HepG2 (cell line): ENCODE data around the gene FER1L5. TPM values are rescaled to one million over a fixed set of nuclear protein-coding genes. Genes with fewer than 3 reads are reported as not detected.

Experiments
- POLR2AphosphoS5 ChIP-seq: IDR thresholded peaks from 2 replicates; pipeline ENCODE4 v1.6.1; 2012; ENCODE audit warnings: low read depth, low read length
- ZBTB40 ChIP-seq, 2 experiments: fragments of 450-650 bp in 1 of 2; sonication (generic) in 1 of 2; formaldehyde crosslinking in 1 of 2; IDR thresholded peaks; 2 replicates each; pipeline versions ENCODE4 v1.6.1 to v1.8.0; 2016 to 2022; ENCODE audit warnings: antibody characterized with exemption in 1 of 2, mild to moderate bottlenecking in 1 of 2, missing genetic modification reagents in 1 of 2
- ZNF552 ChIP-seq: sonication (generic); formaldehyde crosslinking; IDR thresholded peaks from 2 replicates; pipeline ENCODE4 v1.9.0; 2022; ENCODE audit warnings: missing genetic modification reagents, mild to moderate bottlenecking, borderline replicate concordance
- ZNF615 ChIP-seq: sonication (generic); formaldehyde crosslinking; IDR thresholded peaks from 2 replicates; pipeline ENCODE4 v1.5.0; 2020; ENCODE audit warnings: mild to moderate bottlenecking, missing genetic modification reagents, borderline replicate concordance
- ZSCAN12 ChIP-seq: sonication (generic); formaldehyde crosslinking; IDR thresholded peaks from 2 replicates; pipeline ENCODE4 v1.9.0; 2021; ENCODE audit warnings: mild to moderate bottlenecking, missing genetic modification reagents
- polyA plus RNA-seq, 8 experiments: library from polyadenylated mRNA; depleted of rRNA in 3 of 8; stranded (reverse) in 7 of 8; unstranded in 1 of 8; fragments of >200 nt; fragmentation: Illumina TruSeq in 4 of 8; extraction: Trizol in 4 of 8; gene quantifications; 2 replicates each; pipeline versions ENCODE4 v1.2.1 to v1.2.3, GENCODE V29; 2011 to 2016; ENCODE audit warnings: low read depth in 4 of 8, missing spikeins in 1 of 8, mixed read lengths in 1 of 8; ENCODE audit not compliant: insufficient read depth in 1 of 8
- total RNA-seq, 5 experiments: library from RNA; depleted of rRNA; stranded (reverse); fragments of >200 nt; fragmentation: Illumina TruSeq; extraction: Trizol; gene quantifications; 2 replicates each; pipeline ENCODE4 v1.2.3, GENCODE V29; 2016; ENCODE audit warnings: low read depth in 1 of 5
- TF ChIP-seq, protein P1 (sequence below): sonication (generic); formaldehyde crosslinking; IDR thresholded peaks from 2 replicates; pipeline ENCODE4 v1.5.0; 2020; ENCODE audit warnings: mild to moderate bottlenecking, missing genetic modification reagents, borderline replicate concordance

Gene FER1L5
- total and polyA plus RNA-seq, 2 of the 13 experiments (the other 11 are each of a cell fraction or from before 2014, with no cell fraction given): 0.02 to 0.08 TPM

- TF ChIP-seq, protein P1, sequence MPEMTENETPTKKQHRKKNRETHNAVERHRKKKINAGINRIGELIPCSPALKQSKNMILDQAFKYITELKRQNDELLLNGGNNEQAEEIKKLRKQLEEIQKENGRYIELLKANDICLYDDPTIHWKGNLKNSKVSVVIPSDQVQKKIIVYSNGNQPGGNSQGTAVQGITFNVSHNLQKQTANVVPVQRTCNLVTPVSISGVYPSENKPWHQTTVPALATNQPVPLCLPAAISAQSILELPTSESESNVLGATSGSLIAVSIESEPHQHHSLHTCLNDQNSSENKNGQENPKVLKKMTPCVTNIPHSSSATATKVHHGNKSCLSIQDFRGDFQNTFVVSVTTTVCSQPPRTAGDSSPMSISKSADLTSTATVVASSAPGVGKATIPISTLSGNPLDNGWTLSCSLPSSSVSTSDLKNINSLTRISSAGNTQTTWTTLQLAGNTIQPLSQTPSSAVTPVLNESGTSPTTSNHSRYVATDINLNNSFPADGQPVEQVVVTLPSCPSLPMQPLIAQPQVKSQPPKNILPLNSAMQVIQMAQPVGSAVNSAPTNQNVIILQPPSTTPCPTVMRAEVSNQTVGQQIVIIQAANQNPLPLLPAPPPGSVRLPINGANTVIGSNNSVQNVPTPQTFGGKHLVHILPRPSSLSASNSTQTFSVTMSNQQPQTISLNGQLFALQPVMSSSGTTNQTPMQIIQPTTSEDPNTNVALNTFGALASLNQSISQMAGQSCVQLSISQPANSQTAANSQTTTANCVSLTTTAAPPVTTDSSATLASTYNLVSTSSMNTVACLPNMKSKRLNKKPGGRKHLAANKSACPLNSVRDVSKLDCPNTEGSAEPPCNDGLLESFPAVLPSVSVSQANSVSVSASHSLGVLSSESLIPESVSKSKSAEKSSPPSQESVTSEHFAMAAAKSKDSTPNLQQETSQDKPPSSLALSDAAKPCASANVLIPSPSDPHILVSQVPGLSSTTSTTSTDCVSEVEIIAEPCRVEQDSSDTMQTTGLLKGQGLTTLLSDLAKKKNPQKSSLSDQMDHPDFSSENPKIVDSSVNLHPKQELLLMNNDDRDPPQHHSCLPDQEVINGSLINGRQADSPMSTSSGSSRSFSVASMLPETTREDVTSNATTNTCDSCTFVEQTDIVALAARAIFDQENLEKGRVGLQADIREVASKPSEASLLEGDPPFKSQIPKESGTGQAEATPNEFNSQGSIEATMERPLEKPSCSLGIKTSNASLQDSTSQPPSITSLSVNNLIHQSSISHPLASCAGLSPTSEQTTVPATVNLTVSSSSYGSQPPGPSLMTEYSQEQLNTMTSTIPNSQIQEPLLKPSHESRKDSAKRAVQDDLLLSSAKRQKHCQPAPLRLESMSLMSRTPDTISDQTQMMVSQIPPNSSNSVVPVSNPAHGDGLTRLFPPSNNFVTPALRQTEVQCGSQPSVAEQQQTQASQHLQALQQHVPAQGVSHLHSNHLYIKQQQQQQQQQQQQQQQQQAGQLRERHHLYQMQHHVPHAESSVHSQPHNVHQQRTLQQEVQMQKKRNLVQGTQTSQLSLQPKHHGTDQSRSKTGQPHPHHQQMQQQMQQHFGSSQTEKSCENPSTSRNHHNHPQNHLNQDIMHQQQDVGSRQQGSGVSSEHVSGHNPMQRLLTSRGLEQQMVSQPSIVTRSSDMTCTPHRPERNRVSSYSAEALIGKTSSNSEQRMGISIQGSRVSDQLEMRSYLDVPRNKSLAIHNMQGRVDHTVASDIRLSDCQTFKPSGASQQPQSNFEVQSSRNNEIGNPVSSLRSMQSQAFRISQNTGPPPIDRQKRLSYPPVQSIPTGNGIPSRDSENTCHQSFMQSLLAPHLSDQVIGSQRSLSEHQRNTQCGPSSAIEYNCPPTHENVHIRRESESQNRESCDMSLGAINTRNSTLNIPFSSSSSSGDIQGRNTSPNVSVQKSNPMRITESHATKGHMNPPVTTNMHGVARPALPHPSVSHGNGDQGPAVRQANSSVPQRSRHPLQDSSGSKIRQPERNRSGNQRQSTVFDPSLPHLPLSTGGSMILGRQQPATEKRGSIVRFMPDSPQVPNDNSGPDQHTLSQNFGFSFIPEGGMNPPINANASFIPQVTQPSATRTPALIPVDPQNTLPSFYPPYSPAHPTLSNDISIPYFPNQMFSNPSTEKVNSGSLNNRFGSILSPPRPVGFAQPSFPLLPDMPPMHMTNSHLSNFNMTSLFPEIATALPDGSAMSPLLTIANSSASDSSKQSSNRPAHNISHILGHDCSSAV (CRISPR knock-in tag): no peak
- TF ChIP-seq POLR2AphosphoS5: peak; percentile 93
- no peak for TF ChIP-seq ZNF552
- no peak for TF ChIP-seq ZBTB40 (IDR thresholded peaks at IDR 0.05)
- TF ChIP-seq ZBTB40 (CRISPR knock-in tag; IDR thresholded peaks at IDR 0.05): peak; percentile 58; the same call in 1 of the 2 replicates
- TF ChIP-seq ZNF615: no peak
- no peak for TF ChIP-seq ZSCAN12 (CRISPR knock-in tag)
These were observed 97.3 kb downstream of the FER1L5 start, which contains the start of gene LMAN2L (continued) for GRCh38 chr2:96739633-96740428.
